GM10847 (cell line): ENCODE results near the gene KLRC4.

ENCODE experiments used
- POLR2A ChIP-seq: IDR thresholded peaks from 2 replicates; pipeline ENCODE4 v1.6.1; 2011; ENCODE audit not compliant: insufficient read length; ENCODE audit errors: extremely low read depth

KLRC4 gene

DNA sequence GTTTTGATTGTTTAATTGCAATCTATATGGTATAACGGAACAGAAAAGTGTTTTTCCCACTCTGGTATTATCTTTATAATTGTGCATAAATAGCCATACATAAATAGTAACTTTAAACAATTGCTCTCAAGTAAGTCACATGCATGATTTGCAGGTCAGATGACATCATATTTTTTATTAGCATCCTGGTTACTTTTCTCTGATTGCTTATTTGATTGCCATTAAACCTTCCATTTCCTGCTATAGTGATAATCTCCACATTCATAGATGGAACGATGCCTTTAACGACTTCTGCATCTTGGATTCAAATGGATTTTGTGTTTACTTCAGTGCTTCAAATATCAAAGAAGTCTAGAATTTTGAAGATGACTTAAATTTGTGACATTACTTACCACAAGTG, 16.3 kb downstream of the KLRC4 start:
- TF ChIP-seq POLR2A: no peak

DNA sequence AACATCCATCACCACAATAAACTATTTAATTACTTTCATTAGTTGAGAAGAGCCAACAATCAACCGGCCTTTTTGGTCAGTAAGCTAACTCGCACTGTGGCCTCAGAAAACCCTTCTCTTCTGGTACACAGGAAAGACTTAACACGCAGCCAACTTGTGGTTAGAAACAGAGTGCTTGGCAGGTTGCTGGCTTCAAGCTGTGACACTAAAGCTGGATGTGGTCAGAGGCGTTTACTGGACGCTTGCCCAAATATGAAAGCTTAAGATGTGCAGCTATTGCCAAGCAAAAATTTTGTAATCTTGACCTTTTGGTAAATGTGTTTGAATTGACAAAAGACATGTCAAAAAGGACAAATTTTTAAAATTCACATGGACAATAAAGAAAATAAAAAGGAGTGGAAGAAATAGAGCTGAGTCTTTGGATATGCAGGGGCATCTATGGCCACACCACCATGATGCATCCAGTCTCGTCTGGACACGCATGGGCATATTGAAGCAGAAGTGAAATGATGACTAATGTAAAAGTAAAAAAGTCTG, 17.1 kb downstream of the KLRC4 start:
- no peak for TF ChIP-seq POLR2A

GRCh38 chr12:10389904-10390303, 19.7 kb downstream of the KLRC4 start, which contains the start of gene KLRK1:
TSS of gene KLRK1 (minus strand) at chr12:10390041. CDS start at chr12:10388810, 1,231 bp downstream.
- no peak for TF ChIP-seq POLR2A

GRCh38 chr12:10388624-10389413, 20.7 kb downstream of the KLRC4 start:
- TF ChIP-seq POLR2A: no peak

- TF ChIP-seq POLR2A: no peak
Observed at GRCh38 chr12:10386857-10387256, 22.7 kb downstream of the KLRC4 start.

GRCh38 chr12:10385166-10385613, 24.4 kb downstream of the KLRC4 start:
- no peak for TF ChIP-seq POLR2A

- no peak for TF ChIP-seq POLR2A
Observed at GRCh38 chr12:10384191-10384590, 25.4 kb downstream of the KLRC4 start.

DNA sequence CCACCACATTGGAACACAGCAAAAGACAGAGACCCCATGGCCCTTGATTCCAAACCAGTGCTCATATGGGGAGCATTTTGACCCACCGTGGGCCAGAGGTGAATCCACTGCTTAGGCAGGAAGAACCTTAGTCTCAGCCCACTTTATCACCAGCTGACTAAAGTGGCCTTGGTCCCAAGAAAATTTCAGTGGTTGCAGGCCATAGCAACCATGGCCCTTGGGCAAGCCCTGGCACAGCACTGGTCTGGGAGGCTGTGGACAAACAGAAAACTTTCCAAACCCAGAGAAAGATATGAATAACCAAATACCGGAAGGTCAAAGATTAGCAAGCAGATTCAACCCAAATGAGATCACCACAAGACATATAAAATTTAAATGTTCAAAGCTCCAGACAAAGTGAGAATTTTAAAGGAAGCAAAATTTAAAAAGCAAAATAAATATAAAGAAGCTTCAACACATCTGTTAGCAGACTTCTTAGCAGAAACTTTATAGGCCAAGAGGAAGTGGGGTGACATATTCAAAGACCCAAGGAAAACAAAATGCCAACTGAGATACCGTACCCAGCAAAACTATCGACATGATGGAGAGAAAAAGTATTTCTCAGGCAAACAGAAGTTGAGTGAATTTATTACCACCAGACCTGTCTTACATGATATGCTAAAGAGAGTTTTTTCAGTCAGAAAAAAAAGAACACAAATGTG, 27.5 kb downstream of the KLRC4 start:
- TF ChIP-seq POLR2A: no peak

- no peak for TF ChIP-seq POLR2A
Observed at GRCh38 chr12:10374624-10375018, 34.9 kb downstream of the KLRC4 start.

DNA sequence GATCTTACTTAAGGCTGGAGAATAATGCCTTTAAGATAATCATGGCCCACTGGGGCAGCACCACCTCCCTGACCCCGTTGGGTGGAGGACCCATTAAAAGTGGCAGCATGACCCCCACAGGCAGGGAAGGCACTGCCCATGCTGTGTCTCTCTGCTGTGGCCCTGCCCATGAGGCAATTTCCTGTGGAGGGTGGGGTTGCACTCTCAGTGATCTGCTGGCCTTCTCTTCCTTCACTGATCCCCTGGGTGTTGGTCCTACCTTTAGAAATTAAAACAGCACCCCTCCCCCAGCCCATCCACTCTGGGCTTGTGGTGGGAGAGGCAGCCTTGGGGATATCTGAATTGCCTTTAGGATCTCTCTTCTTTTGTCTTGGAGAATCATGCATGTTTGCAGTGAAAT, 37.0 kb downstream of the KLRC4 start:
- no peak for TF ChIP-seq POLR2A

- no peak for TF ChIP-seq POLR2A
Observed at GRCh38 chr12:10369557-10370415, 39.8 kb downstream of the KLRC4 start.

DNA sequence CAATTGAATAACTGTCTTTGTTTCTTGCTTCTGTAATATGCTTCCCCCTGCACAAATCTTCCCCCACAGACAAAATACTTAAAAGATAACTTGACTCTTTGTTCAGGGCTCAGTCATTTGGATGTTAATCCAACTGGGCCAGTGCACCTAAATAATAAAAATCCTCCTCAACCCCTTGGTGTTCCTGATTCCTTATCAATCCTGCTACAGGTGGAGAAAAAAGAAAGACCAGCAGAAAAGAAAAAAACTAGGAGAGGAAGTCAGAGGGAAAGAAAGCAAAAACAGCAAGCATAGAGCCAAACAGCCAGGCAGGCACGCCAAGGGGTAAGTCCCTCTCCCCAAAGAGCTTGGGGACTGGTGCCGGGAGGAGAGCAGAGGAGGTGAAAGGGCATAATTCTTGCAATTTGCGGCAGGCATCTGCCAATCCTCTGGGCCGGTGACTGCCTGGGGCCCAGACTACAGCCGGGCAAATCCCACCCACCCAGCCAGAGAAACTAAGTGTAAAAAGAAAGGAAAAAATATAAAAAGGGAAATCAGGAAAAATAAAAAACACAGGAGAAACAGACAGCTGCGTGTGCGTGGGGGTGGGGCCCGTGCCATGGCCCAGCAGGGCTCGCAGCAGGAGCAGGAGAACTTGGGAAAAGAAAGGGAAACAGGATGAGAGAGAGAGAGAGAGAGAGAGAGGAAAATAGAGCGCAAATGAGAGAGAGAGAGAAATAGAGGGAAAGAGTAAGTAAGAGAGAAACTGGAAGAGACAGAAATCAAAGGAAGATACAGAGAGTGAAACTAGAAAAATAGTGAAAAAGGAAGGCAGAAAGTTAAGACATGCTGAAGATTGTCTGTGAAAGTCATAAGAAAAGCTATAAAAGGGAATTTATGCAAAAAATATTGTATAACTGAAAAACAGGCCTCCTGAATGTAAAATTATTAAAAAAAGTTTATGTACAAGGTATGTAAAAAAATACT, 41.1 kb downstream of the KLRC4 start:
- no peak for TF ChIP-seq POLR2A

GRCh38 chr12:10366875-10367274, 42.7 kb downstream of the KLRC4 start:
- TF ChIP-seq POLR2A: no peak

DNA sequence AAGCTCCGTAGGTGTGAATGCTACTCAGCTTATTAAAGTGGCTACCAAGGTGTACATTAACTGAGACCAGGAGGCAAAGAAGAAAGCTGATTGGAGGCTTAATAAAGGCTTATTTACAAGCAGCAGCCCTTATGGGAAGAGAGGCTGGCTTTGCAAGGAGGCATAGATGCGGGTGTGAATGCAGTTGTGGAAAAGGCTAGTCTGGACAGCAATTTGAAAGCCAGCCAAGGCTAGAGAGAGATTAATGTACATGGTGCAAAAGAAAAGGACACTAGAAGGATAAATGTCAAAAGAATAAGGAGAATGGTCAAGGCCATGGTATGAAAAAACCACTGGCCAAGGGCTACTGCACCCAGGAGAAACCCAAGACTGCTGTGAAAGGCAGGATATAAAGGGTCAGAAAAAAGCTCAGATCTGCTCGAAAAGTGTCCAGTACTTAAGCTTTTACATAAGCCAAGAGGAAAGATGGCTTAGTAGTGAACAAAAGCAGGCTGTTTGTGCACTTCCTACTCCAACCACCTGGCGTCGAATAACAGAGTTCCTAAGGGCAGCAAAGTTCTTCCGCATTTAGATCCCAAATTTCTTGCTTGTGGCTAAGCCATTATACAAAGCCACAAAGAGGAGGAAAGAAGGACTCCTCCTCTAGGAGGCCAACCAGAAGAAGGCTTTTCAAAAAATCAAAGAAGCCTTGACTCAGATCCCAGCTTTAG, 43.7 kb downstream of the KLRC4 start:
- TF ChIP-seq POLR2A: no peak
